ENCODE measurements around the gene OPHN1.

DNA sequence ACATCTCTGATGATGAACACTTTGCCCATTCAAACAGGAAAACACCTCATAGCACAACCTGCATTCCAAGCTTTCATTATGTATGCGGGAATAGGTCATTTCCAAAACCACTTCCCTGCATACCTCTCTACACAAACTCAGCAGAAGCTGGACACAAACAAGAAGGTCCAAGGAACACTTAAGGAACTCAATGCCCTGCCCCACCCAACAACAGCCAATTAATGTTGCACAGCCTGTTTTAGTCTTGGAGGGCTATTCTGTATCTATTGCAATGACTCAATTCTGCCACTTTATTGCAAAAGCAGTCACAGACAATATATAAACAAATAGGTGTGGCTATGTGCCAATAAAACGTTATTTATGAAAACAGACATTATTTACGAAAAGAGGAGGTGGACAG, 16.7 kb downstream of the OPHN1 start:
- TF ChIP-seq GATA2 (IDR thresholded peaks at IDR 0.05; ENCODE audit: low read depth, low read length): no peak
- TF ChIP-seq GATA3 (IDR thresholded peaks at IDR 0.05; ENCODE audit: low read depth, low read length): no peak

Measured in SH-SY5Y (cell line).